ENCODE data around the gene EGF.
"Not testable (repeated sequence)": the region's sequence is repeated elsewhere in the genome, so short reads cannot be mapped to it uniquely, and the experiment has no call there.

The EGF gene

DNA sequence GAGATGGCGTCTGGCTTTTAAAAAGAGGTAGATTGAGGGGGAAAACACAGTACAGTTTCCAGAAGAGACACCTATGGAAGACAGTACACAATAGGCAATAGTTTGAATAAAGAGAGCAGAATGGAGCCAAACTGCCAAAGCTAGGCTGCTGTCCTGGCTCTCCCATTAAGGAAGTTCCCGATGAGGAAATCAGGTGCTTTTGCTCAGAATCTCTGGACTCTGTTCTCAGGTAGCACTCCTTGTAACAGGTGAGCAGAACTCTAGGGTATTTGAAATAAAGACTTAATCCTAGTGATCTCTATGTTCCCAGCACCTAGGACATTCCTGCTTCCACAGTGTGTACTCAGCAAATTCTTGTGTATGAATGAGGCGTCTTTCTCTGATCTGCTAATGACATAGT is 1.6 kb downstream of the EGF start:
- DNase-seq (ENCODE audit: low read depth in 4 of 4, low spot score in 1 of 4): no peak

DNA sequence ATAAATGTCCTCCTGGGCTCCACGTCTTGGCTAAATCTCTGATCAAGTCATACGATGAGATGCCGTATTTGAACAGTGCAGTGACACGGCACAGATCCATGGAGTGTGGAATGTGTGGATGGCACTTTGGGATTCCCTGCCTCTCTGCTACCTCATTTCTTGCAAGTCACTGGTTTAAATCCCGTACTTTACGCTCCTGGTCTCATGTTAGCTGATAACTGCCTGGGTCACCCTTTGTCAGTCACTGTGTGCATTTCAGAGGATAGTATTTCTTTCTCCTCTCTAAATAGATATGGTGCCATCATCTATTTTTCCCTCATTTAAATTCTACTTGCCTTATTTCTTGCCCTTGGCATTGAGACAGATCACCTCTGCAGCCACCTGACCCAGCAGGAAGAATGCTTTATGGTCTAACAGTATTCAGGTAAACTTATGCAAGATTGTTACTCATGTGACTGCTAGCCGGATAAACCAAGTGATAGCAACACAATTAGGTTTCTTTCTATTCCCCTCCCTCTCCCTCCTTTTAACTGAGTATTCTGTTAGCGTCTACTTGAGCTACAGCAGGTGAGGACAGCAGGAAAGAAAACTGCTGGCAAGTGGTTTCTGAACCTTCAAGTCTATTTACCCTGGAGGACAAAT is 2.8 kb downstream of the EGF start:
- DNase-seq (ENCODE audit: low read depth in 4 of 4, low spot score in 1 of 4): no peak

GRCh38 chr4:109916027-109916409 is 3.3 kb downstream of the EGF start:
- no peak for DNase-seq (ENCODE audit: low read depth in 4 of 4, low spot score in 1 of 4)

DNA sequence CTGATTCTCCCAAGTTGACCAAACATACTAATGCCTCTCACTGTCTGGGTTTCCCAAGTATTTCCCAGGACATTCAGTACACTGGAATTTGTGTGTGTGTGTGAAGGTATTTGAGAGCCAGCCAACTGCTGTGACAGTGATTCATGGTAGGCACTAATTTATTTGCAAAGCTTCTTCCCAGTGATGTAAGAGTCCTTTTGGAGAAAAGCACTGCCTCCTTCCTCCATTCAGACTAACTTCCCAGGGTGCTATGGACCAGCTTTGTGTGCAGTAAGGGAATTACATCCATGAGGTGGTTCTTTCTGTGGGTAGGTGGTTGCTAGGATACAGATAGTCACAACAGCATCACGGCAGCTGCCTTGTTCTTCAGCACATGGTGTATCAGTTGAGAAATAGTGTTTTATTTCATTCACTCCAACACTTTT is 8.7 kb downstream of the EGF start:
- DNase-seq (ENCODE audit: low read depth in 4 of 4, low spot score in 1 of 4): no peak

DNA sequence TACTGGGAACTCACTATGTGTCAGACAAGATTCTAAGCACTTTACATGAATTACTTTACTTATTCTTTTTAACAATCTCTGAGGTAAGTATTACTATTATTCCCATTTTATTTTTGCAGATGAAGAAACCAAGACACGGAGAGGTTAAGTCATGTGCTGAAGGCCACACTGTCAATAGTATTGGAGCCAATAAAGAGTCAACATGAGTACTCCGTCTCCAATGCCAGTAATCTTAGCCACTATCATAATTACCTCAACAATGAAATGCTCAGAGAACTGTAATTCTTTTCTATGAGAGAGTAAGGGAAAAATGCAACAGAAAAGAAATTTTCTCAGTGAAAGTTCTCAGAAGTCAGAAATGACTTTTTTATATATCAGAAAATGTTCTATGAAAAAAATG is 12.7 kb downstream of the EGF start:
- DNase-seq (ENCODE audit: low read depth in 4 of 4, low spot score in 1 of 4): no peak

GRCh38 chr4:109928327-109929045 is 15.8 kb downstream of the EGF start:
- DNase-seq (ENCODE audit: low read depth in 4 of 4, low spot score in 1 of 4): no peak

- DNase-seq (ENCODE audit: low read depth in 4 of 4, low spot score in 1 of 4): no peak
Observed at GRCh38 chr4:109930464-109930863, 17.8 kb downstream of the EGF start.

DNA sequence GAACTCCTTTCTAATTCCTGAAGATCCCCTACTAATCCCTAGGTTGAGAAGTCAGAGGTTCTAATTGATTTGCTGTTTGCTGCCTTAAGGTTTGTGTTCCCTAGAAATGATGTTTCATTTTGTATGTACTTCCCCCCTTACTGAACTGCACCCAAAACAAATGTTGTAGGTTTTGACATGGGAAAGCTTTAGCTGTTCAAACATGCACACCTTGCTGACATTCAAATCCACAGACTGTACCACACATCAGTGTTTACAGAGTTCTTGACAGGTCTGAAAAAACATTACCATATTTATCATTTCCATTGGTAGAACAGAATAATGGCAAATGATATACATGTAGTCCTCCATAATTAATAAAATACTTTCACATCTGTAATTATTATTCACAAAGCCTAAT is 18.2 kb downstream of the EGF start:
- no peak for DNase-seq (ENCODE audit: low read depth in 4 of 4, low spot score in 1 of 4)

DNA sequence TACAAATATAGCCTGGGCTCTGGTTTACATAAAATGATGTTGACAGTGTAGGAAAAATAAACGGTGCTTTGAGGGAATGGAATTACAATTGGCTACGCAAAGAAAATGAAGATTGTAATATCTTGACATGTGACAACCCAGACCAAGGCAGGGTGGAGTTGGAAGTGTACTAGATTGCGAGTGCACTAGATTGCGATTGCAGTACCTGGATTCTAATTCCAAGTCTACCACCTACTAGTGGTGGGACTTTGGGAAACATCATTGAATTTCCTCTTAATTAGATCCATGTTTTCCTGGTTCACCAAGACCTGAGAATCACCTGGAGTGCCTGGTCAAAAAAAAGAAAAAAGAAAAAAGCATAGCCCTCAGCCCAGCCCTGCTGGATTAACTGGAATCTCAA is 18.6 kb downstream of the EGF start:
- no peak for DNase-seq (ENCODE audit: low read depth in 4 of 4, low spot score in 1 of 4)

- DNase-seq (ENCODE audit: low read depth in 4 of 4, low spot score in 1 of 4): not testable (repeated sequence)
Observed at GRCh38 chr4:109937352-109937751, 24.7 kb downstream of the EGF start.

GRCh38 chr4:109939190-109939589 is 26.5 kb downstream of the EGF start:
- no peak for DNase-seq (ENCODE audit: low read depth in 4 of 4, low spot score in 1 of 4)

GRCh38 chr4:109942292-109942926 is 29.7 kb downstream of the EGF start:
- DNase-seq (ENCODE audit: low read depth in 4 of 4, low spot score in 1 of 4): no peak

- DNase-seq (ENCODE audit: low read depth in 4 of 4, low spot score in 1 of 4): no peak
Observed at GRCh38 chr4:109943745-109944144, 31.1 kb downstream of the EGF start.

- DNase-seq (ENCODE audit: low read depth in 4 of 4, low spot score in 1 of 4): no peak
Observed at GRCh38 chr4:109944591-109944990, 31.9 kb downstream of the EGF start.

DNA sequence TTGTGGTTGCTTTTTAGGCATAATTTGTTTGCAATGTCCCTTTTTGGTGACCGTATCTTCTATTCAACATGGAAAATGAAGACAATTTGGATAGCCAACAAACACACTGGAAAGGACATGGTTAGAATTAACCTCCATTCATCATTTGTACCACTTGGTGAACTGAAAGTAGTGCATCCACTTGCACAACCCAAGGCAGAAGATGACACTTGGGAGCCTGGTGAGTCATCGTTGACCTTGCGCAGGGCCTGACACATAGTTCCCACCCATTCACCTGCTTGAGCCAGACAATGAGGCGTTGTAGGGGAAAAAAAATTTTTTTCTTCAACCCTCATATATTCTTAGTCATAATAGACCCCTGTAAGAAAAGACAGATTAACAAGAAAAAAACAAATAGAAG is 32.4 kb downstream of the EGF start:
- peak in 2 of 4 experiments; percentile 26 to 45 for DNase-seq (ENCODE audit: low read depth in 4 of 4, low spot score in 1 of 4)

DNA sequence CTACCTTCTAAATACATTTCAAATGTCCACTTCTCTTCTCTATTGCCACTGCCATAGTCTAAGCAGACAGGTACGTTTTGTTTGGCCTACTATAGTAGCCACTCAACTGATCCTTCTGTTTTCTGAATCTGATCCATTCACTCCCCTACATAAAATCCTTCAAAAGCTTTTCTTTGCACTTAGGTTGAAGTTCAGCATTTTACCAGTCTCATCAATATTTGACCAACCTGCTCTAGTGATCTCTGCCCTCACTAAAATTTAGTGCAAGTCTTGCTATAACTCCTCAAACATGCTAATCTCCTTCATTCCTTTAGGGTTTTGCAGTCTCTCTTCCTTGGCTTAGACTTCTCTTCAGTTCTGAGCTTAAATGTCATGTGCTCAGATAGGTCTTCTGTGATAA is 33.4 kb downstream of the EGF start:
- DNase-seq (ENCODE audit: low read depth in 4 of 4, low spot score in 1 of 4): no peak

DNA sequence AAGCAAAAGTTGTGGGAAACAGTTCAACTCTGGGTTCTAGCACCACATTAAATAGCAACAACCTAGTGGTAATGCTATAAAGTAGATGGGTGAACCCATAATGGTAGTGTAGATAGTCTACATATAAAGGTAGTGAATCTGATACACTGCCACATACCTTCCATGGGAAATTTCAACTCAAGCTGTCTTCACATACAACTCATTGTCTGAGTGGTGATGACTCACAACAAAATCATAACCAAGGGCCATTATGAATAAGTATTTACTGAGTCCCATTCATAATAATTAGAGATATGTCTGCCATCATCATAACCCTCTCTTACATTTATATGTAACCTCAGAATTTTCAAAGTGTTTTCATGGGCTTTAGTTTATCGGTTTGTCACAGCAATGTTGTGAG is 34.8 kb downstream of the EGF start:
- DNase-seq (ENCODE audit: low read depth in 4 of 4, low spot score in 1 of 4): no peak

GRCh38 chr4:109947918-109948317 is 35.2 kb downstream of the EGF start:
- no peak for DNase-seq (ENCODE audit: low read depth in 4 of 4, low spot score in 1 of 4)

DNA sequence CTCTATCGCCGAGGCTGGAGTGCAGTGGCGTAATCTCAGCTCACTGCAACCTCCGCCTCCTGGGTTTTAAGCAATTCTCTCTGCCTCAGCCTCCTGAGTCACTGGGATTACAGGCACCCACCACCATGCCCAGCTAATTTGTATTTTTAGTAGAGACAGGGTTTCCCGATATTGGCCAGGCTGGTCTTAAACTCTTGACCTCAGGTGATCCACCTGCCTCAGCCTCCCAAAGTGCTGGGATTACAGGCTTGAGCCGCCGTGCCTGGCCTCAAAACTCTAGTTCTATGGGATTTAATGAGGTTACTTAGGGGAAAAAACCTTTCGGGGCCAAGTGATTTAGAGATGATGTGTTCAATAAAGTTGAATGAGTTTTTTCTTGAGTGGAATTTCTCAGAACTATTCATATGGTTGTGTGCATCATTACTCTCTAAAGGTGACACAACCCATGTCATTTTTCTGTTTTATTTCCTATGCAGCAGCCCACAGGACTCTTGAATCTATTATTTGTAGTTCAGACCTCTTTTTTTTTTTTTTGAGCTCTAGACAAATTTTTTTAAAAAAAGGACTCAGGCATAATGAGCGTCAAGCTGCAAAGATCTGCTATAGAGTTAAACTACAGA is 36.5 kb downstream of the EGF start:
- DNase-seq (ENCODE audit: low read depth in 4 of 4, low spot score in 1 of 4): peak in 1 of 4 experiments; percentile 10

DNA sequence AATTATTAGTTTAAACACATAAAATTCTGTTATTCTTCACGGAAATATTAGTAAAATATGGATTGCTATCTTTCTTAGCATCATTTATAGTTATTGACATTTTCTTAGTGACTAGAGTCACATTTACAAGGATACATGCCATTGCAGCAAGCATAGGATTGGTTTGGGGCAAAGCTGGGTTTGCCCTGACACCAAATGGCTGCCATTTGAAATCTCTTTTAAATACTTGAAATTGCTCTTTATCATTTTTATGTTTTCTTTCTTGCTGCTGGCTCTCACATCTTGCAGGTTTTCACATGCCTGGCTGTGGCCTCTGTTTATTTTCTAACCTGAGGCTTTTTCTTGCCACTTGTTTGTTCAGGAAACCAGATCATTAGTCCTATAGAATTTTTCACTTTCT is 39.9 kb downstream of the EGF start:
- DNase-seq (ENCODE audit: low read depth in 4 of 4, low spot score in 1 of 4): no peak

- DNase-seq (ENCODE audit: low read depth in 4 of 4, low spot score in 1 of 4): no peak
Observed at GRCh38 chr4:109953556-109953955, 40.9 kb downstream of the EGF start.

DNA sequence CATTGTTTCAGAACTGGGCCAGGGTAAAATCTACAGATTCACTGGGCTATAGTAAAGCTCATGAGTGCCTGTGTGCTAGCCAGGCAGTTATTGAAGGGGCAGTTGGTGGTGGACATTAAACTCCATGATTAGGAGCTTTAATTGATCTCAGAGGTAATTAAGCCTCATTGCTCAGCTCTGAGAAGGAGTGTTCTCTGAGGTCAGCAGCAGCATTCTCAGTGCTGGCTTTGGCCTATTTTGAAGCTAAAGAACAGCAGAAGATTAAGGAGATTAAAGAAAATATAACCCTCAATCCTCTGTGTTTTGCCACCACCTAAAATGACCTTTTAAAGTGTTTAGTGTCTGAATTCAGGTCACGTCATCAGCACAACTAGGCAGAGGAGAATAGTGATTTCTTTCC is 42.5 kb downstream of the EGF start:
- DNase-seq (ENCODE audit: low read depth in 4 of 4, low spot score in 1 of 4): no peak
